WTC11 (cell line): ENCODE results near the gene HLTF. TPM values are rescaled to one million over a fixed set of nuclear protein-coding genes. Genes with fewer than 3 reads are reported as not detected.

Experiments
- ATAC-seq: fragments of 200-7000 bp; cut with Tn5 transposase; 2 replicates; pipeline ENCODE4 v1.10.0; 2021; ENCODE audit warnings: mild to moderate bottlenecking, moderate library complexity
- CTCF ChIA-PET: fragments of 300-600 bp; sonication (Branson Sonifier 250); formaldehyde crosslinking; loops from one replicate; lab custom pipeline; 2021; ENCODE audit warnings: antibody characterized with exemption; lab: Charles Lee
- POLR2A ChIA-PET: fragments of 350-600 bp; sonication (Branson Sonifier 250); formaldehyde crosslinking; loops from one replicate; lab custom pipeline; 2021; ENCODE audit warnings: antibody characterized with exemption; lab: Charles Lee
- DNase-seq: peaks from one replicate; pipeline ENCODE4 v3.0.0; 2021; ENCODE audit warnings: low spot score
- H3K27ac Mint-ChIP-seq: 2 replicates; pipeline ENCODE4 v1.8.0; 2021; ENCODE audit warnings: mixed read lengths
- H3K27me3 Mint-ChIP-seq: 2 replicates; pipeline ENCODE4 v1.8.0; 2021; ENCODE audit warnings: low read depth, mild to moderate bottlenecking, moderate library complexity, mixed read lengths
- H3K36me3 Mint-ChIP-seq: 2 replicates; pipeline ENCODE4 v1.8.0; 2021; ENCODE audit warnings: mixed read lengths
- H3K4me1 Mint-ChIP-seq: 2 replicates; pipeline ENCODE4 v1.8.0; 2022; ENCODE audit warnings: mixed read lengths
- H3K4me3 Mint-ChIP-seq: 2 replicates; pipeline ENCODE4 v1.8.0; 2021; ENCODE audit warnings: mild to moderate bottlenecking, moderate library complexity, mixed read lengths
- H3K9me3 Mint-ChIP-seq: 2 replicates; pipeline ENCODE4 v1.8.0; 2021; ENCODE audit warnings: mixed read lengths
- ATF1 ChIP-seq: sonication (generic); formaldehyde crosslinking; IDR thresholded peaks from 2 replicates; pipeline ENCODE4 v1.8.1; 2023; ENCODE audit warnings: mild to moderate bottlenecking, moderate library complexity, missing genetic modification reagents
- EMX1 ChIP-seq: fragments of 250-450 bp; sonication (Bioruptor Pico); IDR thresholded peaks from 2 replicates; pipeline ENCODE4 v1.8.0; 2021; ENCODE audit warnings: mild to moderate bottlenecking
- ESRRA ChIP-seq: sonication (generic); formaldehyde crosslinking; IDR thresholded peaks from 2 replicates; pipeline ENCODE4 v1.8.1; 2022; ENCODE audit warnings: mild to moderate bottlenecking, missing genetic modification reagents, borderline replicate concordance
- FOXP1 ChIP-seq: sonication (generic); formaldehyde crosslinking; IDR thresholded peaks from 2 replicates; pipeline ENCODE4 v1.8.0; 2022; ENCODE audit warnings: missing genetic modification reagents, mild to moderate bottlenecking, moderate library complexity, borderline replicate concordance
- GABPB1 ChIP-seq: sonication (generic); formaldehyde crosslinking; IDR thresholded peaks from 2 replicates; pipeline ENCODE4 v1.8.1; 2023; ENCODE audit warnings: mild to moderate bottlenecking, missing genetic modification reagents
- GRHL2 ChIP-seq: fragments of 250-450 bp; sonication (Bioruptor Pico); IDR thresholded peaks from 2 replicates; pipeline ENCODE4 v1.8.0; 2022; ENCODE audit warnings: mild to moderate bottlenecking, moderate library complexity; ENCODE audit not compliant: insufficient replicate concordance, severe bottlenecking
- HMGA2 ChIP-seq: fragments of 250-450 bp; sonication (Bioruptor Pico); IDR thresholded peaks from 2 replicates; pipeline ENCODE4 v1.4.0; 2021; ENCODE audit warnings: mild to moderate bottlenecking, moderate library complexity
- IRF2 ChIP-seq: sonication (generic); formaldehyde crosslinking; IDR thresholded peaks from 2 replicates; pipeline ENCODE4 v1.8.0; 2022; ENCODE audit warnings: low read depth, missing genetic modification reagents, borderline replicate concordance
- JAZF1 ChIP-seq: fragments of 250-450 bp; sonication (Bioruptor Pico); IDR thresholded peaks from 2 replicates; pipeline ENCODE4 v1.9.0; 2021; ENCODE audit warnings: moderate library complexity, mild to moderate bottlenecking, inconsistent platforms
- NFYB ChIP-seq: sonication (generic); formaldehyde crosslinking; conservative IDR thresholded peaks from 2 replicates; pipeline ENCODE4 v1.8.0; 2022; ENCODE audit warnings: low read depth, missing genetic modification reagents
- NR2C2 ChIP-seq: sonication (generic); formaldehyde crosslinking; IDR thresholded peaks from 2 replicates; pipeline ENCODE4 v1.8.0; 2022; ENCODE audit warnings: mild to moderate bottlenecking, missing genetic modification reagents
- TCF7 ChIP-seq: sonication (generic); formaldehyde crosslinking; IDR thresholded peaks from 2 replicates; pipeline ENCODE4 v1.8.0; 2022; ENCODE audit warnings: mild to moderate bottlenecking, low read depth, missing genetic modification reagents, moderate library complexity
- ZBTB21 ChIP-seq: sonication (generic); formaldehyde crosslinking; IDR thresholded peaks from 2 replicates; pipeline ENCODE4 v1.8.1; 2023; ENCODE audit warnings: mild to moderate bottlenecking, missing genetic modification reagents, borderline replicate concordance
- ZNF138 ChIP-seq: sonication (generic); formaldehyde crosslinking; conservative IDR thresholded peaks from 2 replicates; pipeline ENCODE4 v1.8.1; 2022; ENCODE audit warnings: mild to moderate bottlenecking, moderate library complexity, missing genetic modification reagents
- ZNF396 ChIP-seq: fragments of 250-450 bp; sonication (Bioruptor Pico); IDR thresholded peaks from 2 replicates; pipeline ENCODE4 v1.8.0; 2021; ENCODE audit warnings: mild to moderate bottlenecking, moderate library complexity, borderline replicate concordance
- ZNF416 ChIP-seq: fragments of 250-450 bp; sonication (Bioruptor Pico); IDR thresholded peaks from 2 replicates; pipeline ENCODE4 v1.9.0; 2021; ENCODE audit warnings: mild to moderate bottlenecking, inconsistent platforms
- ZNF671 ChIP-seq: fragments of 250-450 bp; sonication (Bioruptor Pico); IDR thresholded peaks from 2 replicates; pipeline ENCODE4 v1.8.0; 2021; ENCODE audit warnings: mild to moderate bottlenecking
- total RNA-seq: library from RNA; stranded (reverse); gene quantifications from 3 replicates; pipeline ENCODE4 v1.2.3, GENCODE V29; 2021
- TF ChIP-seq, protein P1 (sequence below): sonication (generic); formaldehyde crosslinking; IDR thresholded peaks from 2 replicates; pipeline ENCODE4 v1.8.1; 2022; ENCODE audit warnings: low read depth, mild to moderate bottlenecking, moderate library complexity, missing genetic modification reagents, borderline replicate concordance
- TF ChIP-seq, protein P2 (sequence below): sonication (generic); formaldehyde crosslinking; conservative IDR thresholded peaks from 2 replicates; pipeline ENCODE4 v1.8.1; 2022; ENCODE audit warnings: mild to moderate bottlenecking, missing genetic modification reagents
- TF ChIP-seq, protein P3 (sequence below): fragments of 250-450 bp; sonication (Bioruptor Pico); IDR thresholded peaks from 2 replicates; pipeline ENCODE4 v1.9.0; 2021; ENCODE audit warnings: moderate library complexity, mild to moderate bottlenecking, inconsistent platforms, borderline replicate concordance
- TF ChIP-seq, protein P4 (sequence below): fragments of 250-450 bp; sonication (Bioruptor Pico); conservative IDR thresholded peaks from 2 replicates; pipeline ENCODE4 v1.9.0; 2021; ENCODE audit warnings: mild to moderate bottlenecking
- TF ChIP-seq, protein P5 (sequence below): sonication (generic); formaldehyde crosslinking; IDR thresholded peaks from 2 replicates; pipeline ENCODE4 v1.8.1; 2023; ENCODE audit warnings: mild to moderate bottlenecking, missing genetic modification reagents, moderate library complexity
- TF ChIP-seq, protein P6 (sequence below): sonication (generic); formaldehyde crosslinking; IDR thresholded peaks from 2 replicates; pipeline ENCODE4 v1.8.1; 2023; ENCODE audit warnings: mild to moderate bottlenecking, missing genetic modification reagents, moderate library complexity
- TF ChIP-seq, protein P7 (sequence below): fragments of 250-450 bp; sonication (Bioruptor Pico); IDR thresholded peaks from 2 replicates; pipeline ENCODE4 v2.1.2; 2022; ENCODE audit warnings: mild to moderate bottlenecking, moderate library complexity

Gene HLTF
- total RNA-seq, 1 experiment from 2014 or later, result 62.4 TPM

DNA sequence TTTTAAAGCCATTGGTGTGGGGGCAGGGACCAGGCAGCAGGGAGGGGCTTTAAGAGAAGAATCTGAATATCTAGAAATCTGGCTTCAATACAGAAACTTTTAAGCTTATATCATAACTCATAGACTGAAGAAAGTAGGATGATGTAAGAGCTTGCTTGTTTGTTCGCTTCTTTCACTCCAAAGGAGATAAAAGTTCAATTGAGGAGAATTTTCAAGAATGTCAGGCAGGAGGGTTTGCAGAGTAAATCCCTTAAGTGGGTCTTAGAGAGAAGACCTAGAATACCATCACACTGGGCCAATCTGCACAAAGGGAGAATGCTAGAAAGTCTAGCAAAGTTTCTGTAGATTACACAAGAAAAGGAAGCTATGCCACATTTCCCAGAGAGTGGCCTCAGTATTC, 4.1 kb upstream of the HLTF start:
- Mint-ChIP-seq H3K27me3 (peaks cover 25% of the 10 kb centered on the region), H3K27ac (no peak overlapping the region), H3K9me3 (peaks cover 4% of the 10 kb centered on the region), H3K36me3 (peaks cover 4% of the 10 kb centered on the region; the same call in 1 of the 2 replicates), H3K4me3 (no peak overlapping the region), H3K4me1 (peaks cover 3% of the 10 kb centered on the region)
- DNase-seq (no peak), ATAC-seq (no peak)
- ChIA-PET CTCF (interaction anchor here (1.2 to 2.1 kb wide), 2 partner anchors 133 to 135 kb away, joined by 5 to 7 read pairs; no protein-coding TSS in a partner anchor), POLR2A (no interaction called here)
- TF ChIP-seq EMX1 (CRISPR knock-in tag) (no peak), ATF1 (no peak), ZNF396 (CRISPR knock-in tag) (no peak), GRHL2 (no peak), IRF2 (CRISPR knock-in tag) (no peak), HMGA2 (CRISPR knock-in tag) (no peak), TCF7 (CRISPR knock-in tag) (no peak), NFYB (CRISPR knock-in tag) (no peak), ZNF671 (CRISPR knock-in tag) (no peak), GABPB1 (CRISPR knock-in tag) (no peak), ZNF138 (CRISPR knock-in tag) (no peak), ZNF416 (CRISPR knock-in tag) (no peak)
- TF ChIP-seq, protein P1, sequence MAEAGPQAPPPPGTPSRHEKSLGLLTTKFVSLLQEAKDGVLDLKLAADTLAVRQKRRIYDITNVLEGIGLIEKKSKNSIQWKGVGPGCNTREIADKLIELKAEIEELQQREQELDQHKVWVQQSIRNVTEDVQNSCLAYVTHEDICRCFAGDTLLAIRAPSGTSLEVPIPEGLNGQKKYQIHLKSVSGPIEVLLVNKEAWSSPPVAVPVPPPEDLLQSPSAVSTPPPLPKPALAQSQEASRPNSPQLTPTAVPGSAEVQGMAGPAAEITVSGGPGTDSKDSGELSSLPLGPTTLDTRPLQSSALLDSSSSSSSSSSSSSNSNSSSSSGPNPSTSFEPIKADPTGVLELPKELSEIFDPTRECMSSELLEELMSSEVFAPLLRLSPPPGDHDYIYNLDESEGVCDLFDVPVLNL, result no peak
- TF ChIP-seq, protein P2, sequence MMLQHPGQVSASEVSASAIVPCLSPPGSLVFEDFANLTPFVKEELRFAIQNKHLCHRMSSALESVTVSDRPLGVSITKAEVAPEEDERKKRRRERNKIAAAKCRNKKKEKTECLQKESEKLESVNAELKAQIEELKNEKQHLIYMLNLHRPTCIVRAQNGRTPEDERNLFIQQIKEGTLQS, result no peak
- TF ChIP-seq, protein P3, sequence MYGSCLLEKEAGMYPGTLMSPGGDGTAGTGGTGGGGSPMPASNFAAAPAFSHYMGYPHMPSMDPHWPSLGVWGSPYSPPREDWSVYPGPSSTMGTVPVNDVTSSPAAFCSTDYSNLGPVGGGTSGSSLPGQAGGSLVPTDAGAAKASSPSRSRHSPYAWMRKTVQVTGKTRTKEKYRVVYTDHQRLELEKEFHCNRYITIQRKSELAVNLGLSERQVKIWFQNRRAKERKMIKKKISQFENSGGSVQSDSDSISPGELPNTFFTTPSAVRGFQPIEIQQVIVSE (CRISPR knock-in tag), result no peak
- TF ChIP-seq, protein P4, sequence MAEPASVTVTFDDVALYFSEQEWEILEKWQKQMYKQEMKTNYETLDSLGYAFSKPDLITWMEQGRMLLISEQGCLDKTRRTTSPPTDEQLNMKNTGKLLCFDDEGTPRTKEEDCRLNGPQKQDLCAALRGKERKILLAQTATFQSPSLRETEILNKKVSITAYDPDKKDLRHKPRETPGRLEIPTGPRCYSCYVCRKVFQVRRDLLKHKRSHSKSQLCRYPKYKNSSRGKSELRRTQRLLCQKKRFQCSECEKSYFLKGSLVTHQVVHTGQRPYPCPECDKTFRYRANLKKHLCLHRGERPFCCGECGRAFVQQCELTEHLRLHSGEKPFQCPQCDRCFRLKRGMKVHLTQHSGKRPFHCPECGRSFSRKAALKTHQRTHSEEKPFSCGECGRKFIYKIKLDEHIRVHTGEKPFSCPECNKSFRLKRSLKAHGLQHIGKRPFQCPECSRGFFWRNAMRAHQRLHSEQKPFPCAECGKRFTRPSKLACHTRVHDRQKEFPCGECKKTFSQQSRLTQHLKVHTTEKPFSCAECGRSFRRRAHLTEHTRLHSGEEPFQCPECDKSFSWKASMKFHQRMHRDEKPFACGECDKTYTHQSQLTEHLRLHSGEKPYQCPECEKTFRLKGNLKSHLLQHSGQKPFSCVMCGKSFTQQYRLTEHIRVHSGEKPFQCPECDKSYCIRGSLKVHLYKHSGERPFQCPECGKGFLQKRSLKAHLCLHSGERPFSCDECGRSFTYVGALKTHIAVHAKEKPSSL (CRISPR knock-in tag), result no peak

DNA sequence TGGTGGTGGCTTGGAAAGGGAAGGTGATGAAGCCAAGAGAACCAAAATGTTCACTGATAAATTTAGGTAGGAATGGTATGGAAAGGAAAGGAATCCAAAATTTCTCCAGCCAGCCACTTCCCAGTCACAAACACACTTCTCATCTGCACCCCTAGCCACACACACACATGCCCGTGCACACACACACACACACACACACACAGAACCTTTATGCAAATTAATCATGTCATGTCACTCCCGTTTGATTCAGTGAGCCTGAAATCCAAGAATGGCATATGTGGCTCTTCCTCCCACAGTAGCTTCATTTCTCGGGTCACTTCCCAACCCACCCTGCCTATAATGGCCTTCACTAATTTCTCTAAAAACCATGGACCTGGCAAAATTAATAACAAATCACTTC, 3.1 kb upstream of the HLTF start:
- DNase-seq (no peak), ATAC-seq (no peak)
- Mint-ChIP-seq H3K9me3 (peaks cover 4% of the 10 kb centered on the region), H3K36me3 (peaks cover 7% of the 10 kb centered on the region), H3K4me3 (no peak overlapping the region), H3K27me3 (peaks cover 31% of the 10 kb centered on the region), H3K4me1 (peaks cover 11% of the 10 kb centered on the region), H3K27ac (no peak overlapping the region; the same call in 1 of the 2 replicates)
- TF ChIP-seq JAZF1 (CRISPR knock-in tag) (no peak), NR2C2 (CRISPR knock-in tag) (no peak), ZBTB21 (CRISPR knock-in tag) (no peak), FOXP1 (CRISPR knock-in tag) (no peak), ESRRA (CRISPR knock-in tag) (no peak), GABPB1 (CRISPR knock-in tag) (no peak)
- TF ChIP-seq, protein P5, sequence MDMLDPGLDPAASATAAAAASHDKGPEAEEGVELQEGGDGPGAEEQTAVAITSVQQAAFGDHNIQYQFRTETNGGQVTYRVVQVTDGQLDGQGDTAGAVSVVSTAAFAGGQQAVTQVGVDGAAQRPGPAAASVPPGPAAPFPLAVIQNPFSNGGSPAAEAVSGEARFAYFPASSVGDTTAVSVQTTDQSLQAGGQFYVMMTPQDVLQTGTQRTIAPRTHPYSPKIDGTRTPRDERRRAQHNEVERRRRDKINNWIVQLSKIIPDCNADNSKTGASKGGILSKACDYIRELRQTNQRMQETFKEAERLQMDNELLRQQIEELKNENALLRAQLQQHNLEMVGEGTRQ, result no peak
- TF ChIP-seq, protein P6, sequence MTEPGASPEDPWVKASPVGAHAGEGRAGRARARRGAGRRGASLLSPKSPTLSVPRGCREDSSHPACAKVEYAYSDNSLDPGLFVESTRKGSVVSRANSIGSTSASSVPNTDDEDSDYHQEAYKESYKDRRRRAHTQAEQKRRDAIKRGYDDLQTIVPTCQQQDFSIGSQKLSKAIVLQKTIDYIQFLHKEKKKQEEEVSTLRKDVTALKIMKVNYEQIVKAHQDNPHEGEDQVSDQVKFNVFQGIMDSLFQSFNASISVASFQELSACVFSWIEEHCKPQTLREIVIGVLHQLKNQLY (CRISPR knock-in tag), result no peak
- TF ChIP-seq, protein P7, sequence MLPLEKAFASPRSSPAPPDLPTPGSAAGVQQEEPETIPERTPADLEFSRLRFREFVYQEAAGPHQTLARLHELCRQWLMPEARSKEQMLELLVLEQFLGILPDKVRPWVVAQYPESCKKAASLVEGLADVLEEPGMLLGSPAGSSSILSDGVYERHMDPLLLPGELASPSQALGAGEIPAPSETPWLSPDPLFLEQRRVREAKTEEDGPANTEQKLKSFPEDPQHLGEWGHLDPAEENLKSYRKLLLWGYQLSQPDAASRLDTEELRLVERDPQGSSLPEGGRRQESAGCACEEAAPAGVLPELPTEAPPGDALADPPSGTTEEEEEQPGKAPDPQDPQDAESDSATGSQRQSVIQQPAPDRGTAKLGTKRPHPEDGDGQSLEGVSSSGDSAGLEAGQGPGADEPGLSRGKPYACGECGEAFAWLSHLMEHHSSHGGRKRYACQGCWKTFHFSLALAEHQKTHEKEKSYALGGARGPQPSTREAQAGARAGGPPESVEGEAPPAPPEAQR (CRISPR knock-in tag), result no peak
- CTCF ChIA-PET, result interaction anchor here (0.7 kb wide), 1 partner anchor 12 kb away, joined by 3 read pairs; no protein-coding TSS in a partner anchor
- POLR2A ChIA-PET, result interaction anchor here (0.6 kb wide), 1 partner anchor 99 kb away, joined by 5 read pairs; no protein-coding TSS in a partner anchor
